Smooth muscle cell (in vitro differentiated cells): ENCODE measurements around the gene FHOD3. TPM values are rescaled to one million over a fixed set of nuclear protein-coding genes. Genes with fewer than 3 reads are reported as not detected.

Experiments used
- DNase-seq: peaks from one replicate; lab custom pipeline; 2025; ENCODE audit not compliant: unreplicated experiment; lab: John Stamatoyannopoulos, UW
- H2AFZ ChIP-seq: fragments of 200-600 bp; sonication (generic); 2 replicates; pipeline ENCODE4 v1.6.0; 2016; ENCODE audit warnings: antibody characterized with exemption, low read depth, mild to moderate bottlenecking
- H3F3A ChIP-seq: fragments of 200-600 bp; sonication (generic); 2 replicates; pipeline ENCODE4 v1.6.0; 2017; ENCODE audit warnings: antibody characterized with exemption, low read depth
- H3K27ac ChIP-seq: fragments of 200-600 bp; sonication (generic); 2 replicates; pipeline ENCODE4 v1.5.1; 2016; ENCODE audit warnings: low read depth, mild to moderate bottlenecking
- H3K27me3 ChIP-seq: fragments of 200-600 bp; sonication (generic); 2 replicates; pipeline ENCODE4 v1.6.1; 2016; ENCODE audit warnings: low read depth, mild to moderate bottlenecking
- H3K36me3 ChIP-seq: fragments of 200-600 bp; sonication (generic); 2 replicates; pipeline ENCODE4 v1.5.1; 2016; ENCODE audit warnings: low read depth
- H3K4me1 ChIP-seq: fragments of 200-600 bp; sonication (generic); 2 replicates; pipeline ENCODE4 v1.5.1; 2016; ENCODE audit warnings: low read depth
- H3K4me2 ChIP-seq: fragments of 200-600 bp; sonication (generic); 2 replicates; pipeline ENCODE4 v1.6.0; 2016; ENCODE audit warnings: mild to moderate bottlenecking
- H3K4me3 ChIP-seq: fragments of 200-600 bp; sonication (generic); 2 replicates; pipeline ENCODE4 v1.5.1; 2016; ENCODE audit warnings: mild to moderate bottlenecking
- H3K79me2 ChIP-seq: fragments of 200-600 bp; sonication (generic); 2 replicates; pipeline ENCODE4 v1.6.0; 2016; ENCODE audit warnings: low read depth, mild to moderate bottlenecking
- H3K9ac ChIP-seq: fragments of 200-600 bp; sonication (generic); 2 replicates; pipeline ENCODE4 v1.6.0; 2016; ENCODE audit warnings: low read depth
- H3K9me3 ChIP-seq: fragments of 200-600 bp; sonication (generic); replicated peaks from 2 replicates; pipeline ENCODE4 v1.5.1; 2016; ENCODE audit warnings: low read depth
- H4K20me1 ChIP-seq: fragments of 200-600 bp; sonication (generic); 2 replicates; pipeline ENCODE4 v1.6.0; 2016; ENCODE audit warnings: low read depth
- CTCF ChIP-seq: fragments of 200-600 bp; sonication (generic); IDR thresholded peaks from 2 replicates; pipeline ENCODE4 v1.5.1; 2017; ENCODE audit warnings: borderline replicate concordance, mild to moderate bottlenecking, antibody characterized with exemption; ENCODE audit not compliant: insufficient read depth, poor library complexity, severe bottlenecking
- WGBS: methylation state at CpG from one replicate; pipeline ENCODE4 v1.1.7; 2016; ENCODE audit warnings: low lambda C conversion rate; 5-methylcytosine and 5-hydroxymethylcytosine counted together
- polyA plus RNA-seq: library from polyadenylated mRNA; unstranded; fragments of >200 nt; fragmentation: Nextera tagmentation; extraction: Ambion mirVana; gene quantifications from 2 replicates; pipeline ENCODE4 v1.2.1, GENCODE V29; 2016
- total RNA-seq: library from RNA; depleted of rRNA; stranded (reverse); fragments of >200 nt; gene quantifications from 2 replicates; pipeline ENCODE4 v1.2.3, GENCODE V29; 2014

Gene FHOD3
- total and polyA plus RNA-seq, 2 experiments from 2014 or later = 6.3 to 19.4 TPM

GRCh38 chr18:36440614-36441013 is 143.1 kb downstream of the FHOD3 start:
- H2AFZ ChIP-seq = no peak overlapping the region
- H3K9me3 ChIP-seq = no peaks in the 10 kb centered on the region
- H3K27ac ChIP-seq = peak overlapping the region; percentile 81
- H4K20me1 ChIP-seq = no peaks in the 10 kb centered on the region
- no peaks in the 10 kb centered on the region for H3K27me3 ChIP-seq
- no peaks in the 10 kb centered on the region for H3K36me3 ChIP-seq
- no peak for DNase-seq
- H3K79me2 ChIP-seq = peaks cover 13% of the 10 kb centered on the region
- H3K4me1 ChIP-seq = peaks cover 19% of the 10 kb centered on the region
- H3K4me3 ChIP-seq = no peak overlapping the region
- no peak overlapping the region for H3K4me2 ChIP-seq
- H3F3A ChIP-seq = peaks cover 19% of the 10 kb centered on the region
- 70% methylated on average over 2 of the region's 2 CpGs for WGBS
- TF ChIP-seq CTCF = no peak
- no peak overlapping the region for H3K9ac ChIP-seq

GRCh38 chr18:36441426-36442240 is 144.1 kb downstream of the FHOD3 start:
- Histone ChIP-seq H2AFZ (no peak overlapping the region), H3K27ac (peak overlapping the region; percentile 81), H3K9ac (no peak overlapping the region), H3K36me3 (no peaks in the 10 kb centered on the region), H3K4me2 (peak overlapping the region; percentile 74), H3K27me3 (no peaks in the 10 kb centered on the region), H3K79me2 (peaks cover 13% of the 10 kb centered on the region), H3F3A (peaks cover 19% of the 10 kb centered on the region), H3K9me3 (no peaks in the 10 kb centered on the region), H3K4me1 (peaks cover 25% of the 10 kb centered on the region), H4K20me1 (no peaks in the 10 kb centered on the region), H3K4me3 (no peak overlapping the region)
- TF ChIP-seq CTCF = no peak
- DNase-seq = no peak
- 35% methylated on average over 9 of the region's 9 CpGs for WGBS

GRCh38 chr18:36442717-36443116 is 145.2 kb downstream of the FHOD3 start:
- H3K9ac ChIP-seq = no peak overlapping the region

More at GRCh38 chr18:36442717-36443116, 145.2 kb downstream of the FHOD3 start:
- H3K9me3 ChIP-seq = no peaks in the 10 kb centered on the region
- no peak for TF ChIP-seq CTCF
- peaks cover 13% of the 10 kb centered on the region for H3K79me2 ChIP-seq
- H3K27ac ChIP-seq = peak overlapping the region; percentile 81
- no peaks in the 10 kb centered on the region for H3K27me3 ChIP-seq
- DNase-seq = no peak
- 92% methylated on average over 3 of the region's 3 CpGs for WGBS
- H3K36me3 ChIP-seq = no peaks in the 10 kb centered on the region
- peaks cover 33% of the 10 kb centered on the region for H3K4me1 ChIP-seq
- peak overlapping the region; percentile 74 for H3K4me2 ChIP-seq
- peaks cover 19% of the 10 kb centered on the region for H3F3A ChIP-seq
- H3K4me3 ChIP-seq = no peak overlapping the region
- H4K20me1 ChIP-seq = no peaks in the 10 kb centered on the region
- H2AFZ ChIP-seq = no peak overlapping the region
